SK-N-SH treated with all-trans-retinoic acid at 6 μM for 48 hours (cell line): ENCODE results near the gene WIZ.

Source experiments
- ATAC-seq: fragments of 200-7000 bp; cut with Tn5 transposase; 3 replicates; pipeline ENCODE4 v1.9.1; 2020; ENCODE audit warnings: mild to moderate bottlenecking, moderate library complexity
- ARNTL ChIP-seq: fragments of 450-650 bp; formaldehyde crosslinking; IDR thresholded peaks from 2 replicates; pipeline ENCODE4 v1.5.0; 2020; ENCODE audit warnings: low read depth, mild to moderate bottlenecking, moderate library complexity, borderline replicate concordance
- BACH2 ChIP-seq: fragments of 250-450 bp; sonication (Bioruptor Pico); IDR thresholded peaks from 2 replicates; pipeline ENCODE4 v1.9.0; 2021; ENCODE audit warnings: mild to moderate bottlenecking, borderline replicate concordance
- CREB5 ChIP-seq: fragments of 250-450 bp; sonication (Bioruptor Pico); IDR thresholded peaks from 2 replicates; pipeline ENCODE4 v1.5.1; 2020; ENCODE audit warnings: low read depth, mild to moderate bottlenecking, moderate library complexity
- CSDC2 ChIP-seq: fragments of 250-450 bp; sonication (Bioruptor Pico); IDR thresholded peaks from 2 replicates; pipeline ENCODE4 v1.5.0; 2020; ENCODE audit warnings: mild to moderate bottlenecking, moderate library complexity
- ESRRG ChIP-seq: fragments of 250-450 bp; sonication (Bioruptor Pico); IDR thresholded peaks from 2 replicates; pipeline ENCODE4 v1.6.1; 2021; ENCODE audit warnings: mild to moderate bottlenecking
- GLIS3 ChIP-seq: fragments of 250-450 bp; sonication (Bioruptor Pico); IDR thresholded peaks from 2 replicates; pipeline ENCODE4 v1.5.0; 2020; ENCODE audit warnings: mild to moderate bottlenecking, moderate library complexity
- ISL1 ChIP-seq: fragments of 250-450 bp; sonication (Bioruptor Pico); IDR thresholded peaks from 2 replicates; pipeline ENCODE4 v2.1.2; 2022; ENCODE audit warnings: mild to moderate bottlenecking, moderate library complexity
- OSR1 ChIP-seq: fragments of 250-450 bp; sonication (Bioruptor Pico); IDR thresholded peaks from 2 replicates; pipeline ENCODE4 v1.8.0; 2022; ENCODE audit warnings: moderate library complexity, mild to moderate bottlenecking, inconsistent platforms
- PPARA ChIP-seq: fragments of 250-450 bp; sonication (Bioruptor Pico); IDR thresholded peaks from 2 replicates; pipeline ENCODE4 v1.5.0; 2020; ENCODE audit warnings: mild to moderate bottlenecking, borderline replicate concordance
- RARB ChIP-seq: fragments of 250-450 bp; sonication (Bioruptor Pico); IDR thresholded peaks from 2 replicates; pipeline ENCODE4 v1.8.0; 2021; ENCODE audit warnings: mild to moderate bottlenecking, moderate library complexity
- SNAI2 ChIP-seq: fragments of 250-450 bp; sonication (Bioruptor Pico); IDR thresholded peaks from 2 replicates; pipeline ENCODE4 v1.5.0; 2020; ENCODE audit warnings: mild to moderate bottlenecking, moderate library complexity
- TCF4 ChIP-seq: fragments of 250-450 bp; sonication (Bioruptor Pico); IDR thresholded peaks from 2 replicates; pipeline ENCODE4 v1.8.0; 2021; ENCODE audit warnings: mild to moderate bottlenecking, moderate library complexity, borderline replicate concordance
- TOX ChIP-seq: fragments of 250-450 bp; sonication (Bioruptor Pico); IDR thresholded peaks from 2 replicates; pipeline ENCODE4 v1.8.0; 2021; ENCODE audit warnings: mild to moderate bottlenecking, moderate library complexity, borderline replicate concordance
- ZC3H10 ChIP-seq: fragments of 250-450 bp; sonication (Bioruptor Pico); IDR thresholded peaks from 2 replicates; pipeline ENCODE4 v1.5.1; 2021; ENCODE audit warnings: mild to moderate bottlenecking, moderate library complexity
- ZFP3 ChIP-seq: fragments of 250-450 bp; sonication (Bioruptor Pico); IDR thresholded peaks from 2 replicates; pipeline ENCODE4 v1.5.0; 2020; ENCODE audit warnings: mild to moderate bottlenecking, moderate library complexity
- ZFP30 ChIP-seq: fragments of 450-650 bp; formaldehyde crosslinking; IDR thresholded peaks from 2 replicates; pipeline ENCODE4 v1.5.0; 2022; ENCODE audit warnings: mild to moderate bottlenecking, moderate library complexity
- ZNF565 ChIP-seq: fragments of 450-650 bp; formaldehyde crosslinking; conservative IDR thresholded peaks from 2 replicates; pipeline ENCODE4 v1.5.0; 2020; ENCODE audit warnings: low read depth, mild to moderate bottlenecking, moderate library complexity
- ZNF70 ChIP-seq: fragments of 450-650 bp; formaldehyde crosslinking; IDR thresholded peaks from 2 replicates; pipeline ENCODE4 v1.5.0; 2020; ENCODE audit warnings: mild to moderate bottlenecking, moderate library complexity
- ZNF8 ChIP-seq: fragments of 450-650 bp; formaldehyde crosslinking; IDR thresholded peaks from 2 replicates; pipeline ENCODE4 v1.5.0; 2020; ENCODE audit warnings: mild to moderate bottlenecking, moderate library complexity
- TF ChIP-seq, protein P1 (sequence below): fragments of 250-450 bp; sonication (Bioruptor Pico); IDR thresholded peaks from 2 replicates; pipeline ENCODE4 v1.5.1; 2021; ENCODE audit warnings: mild to moderate bottlenecking, moderate library complexity
- TF ChIP-seq, protein P2 (sequence below): fragments of 250-450 bp; sonication (Bioruptor Pico); IDR thresholded peaks from 2 replicates; pipeline ENCODE4 v1.8.0; 2020; ENCODE audit warnings: mild to moderate bottlenecking, moderate library complexity, borderline replicate concordance
- TF ChIP-seq, protein P3 (sequence below): fragments of 250-450 bp; sonication (Bioruptor Pico); IDR thresholded peaks from 2 replicates; pipeline ENCODE4 v1.5.0; 2020; ENCODE audit warnings: mild to moderate bottlenecking, moderate library complexity

WIZ gene

DNA sequence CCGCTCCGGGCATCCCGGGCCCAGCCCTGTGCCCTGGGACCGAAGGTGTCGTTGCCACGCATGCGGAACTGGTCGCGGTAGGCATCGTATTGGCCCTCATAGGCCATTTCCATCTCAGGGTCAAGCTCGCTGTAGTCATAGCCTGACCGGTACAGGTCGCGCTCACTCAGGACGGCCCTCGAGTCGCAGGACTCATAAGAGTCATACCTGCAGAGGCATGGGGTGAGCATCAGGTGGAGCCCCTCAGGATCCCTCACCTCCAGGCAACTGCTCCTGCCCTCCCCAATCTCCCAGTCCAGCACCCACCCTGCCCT, 48.4 kb downstream of the WIZ start:
- no peak for ATAC-seq
- TF ChIP-seq ZFP3 (CRISPR knock-in tag) (no peak), ESRRG (no peak), ARNTL (no peak), OSR1 (CRISPR knock-in tag) (no peak), ISL1 (CRISPR knock-in tag) (no peak), TOX (CRISPR knock-in tag) (no peak), TCF4 (CRISPR knock-in tag) (no peak), ZFP30 (CRISPR knock-in tag) (no peak), GLIS3 (CRISPR knock-in tag) (no peak), ZNF70 (CRISPR knock-in tag) (no peak)
- TF ChIP-seq, protein P1, sequence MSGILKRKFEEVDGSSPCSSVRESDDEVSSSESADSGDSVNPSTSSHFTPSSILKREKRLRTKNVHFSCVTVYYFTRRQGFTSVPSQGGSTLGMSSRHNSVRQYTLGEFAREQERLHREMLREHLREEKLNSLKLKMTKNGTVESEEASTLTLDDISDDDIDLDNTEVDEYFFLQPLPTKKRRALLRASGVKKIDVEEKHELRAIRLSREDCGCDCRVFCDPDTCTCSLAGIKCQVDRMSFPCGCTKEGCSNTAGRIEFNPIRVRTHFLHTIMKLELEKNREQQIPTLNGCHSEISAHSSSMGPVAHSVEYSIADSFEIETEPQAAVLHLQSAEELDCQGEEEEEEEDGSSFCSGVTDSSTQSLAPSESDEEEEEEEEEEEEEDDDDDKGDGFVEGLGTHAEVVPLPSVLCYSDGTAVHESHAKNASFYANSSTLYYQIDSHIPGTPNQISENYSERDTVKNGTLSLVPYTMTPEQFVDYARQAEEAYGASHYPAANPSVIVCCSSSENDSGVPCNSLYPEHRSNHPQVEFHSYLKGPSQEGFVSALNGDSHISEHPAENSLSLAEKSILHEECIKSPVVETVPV: no peak

DNA sequence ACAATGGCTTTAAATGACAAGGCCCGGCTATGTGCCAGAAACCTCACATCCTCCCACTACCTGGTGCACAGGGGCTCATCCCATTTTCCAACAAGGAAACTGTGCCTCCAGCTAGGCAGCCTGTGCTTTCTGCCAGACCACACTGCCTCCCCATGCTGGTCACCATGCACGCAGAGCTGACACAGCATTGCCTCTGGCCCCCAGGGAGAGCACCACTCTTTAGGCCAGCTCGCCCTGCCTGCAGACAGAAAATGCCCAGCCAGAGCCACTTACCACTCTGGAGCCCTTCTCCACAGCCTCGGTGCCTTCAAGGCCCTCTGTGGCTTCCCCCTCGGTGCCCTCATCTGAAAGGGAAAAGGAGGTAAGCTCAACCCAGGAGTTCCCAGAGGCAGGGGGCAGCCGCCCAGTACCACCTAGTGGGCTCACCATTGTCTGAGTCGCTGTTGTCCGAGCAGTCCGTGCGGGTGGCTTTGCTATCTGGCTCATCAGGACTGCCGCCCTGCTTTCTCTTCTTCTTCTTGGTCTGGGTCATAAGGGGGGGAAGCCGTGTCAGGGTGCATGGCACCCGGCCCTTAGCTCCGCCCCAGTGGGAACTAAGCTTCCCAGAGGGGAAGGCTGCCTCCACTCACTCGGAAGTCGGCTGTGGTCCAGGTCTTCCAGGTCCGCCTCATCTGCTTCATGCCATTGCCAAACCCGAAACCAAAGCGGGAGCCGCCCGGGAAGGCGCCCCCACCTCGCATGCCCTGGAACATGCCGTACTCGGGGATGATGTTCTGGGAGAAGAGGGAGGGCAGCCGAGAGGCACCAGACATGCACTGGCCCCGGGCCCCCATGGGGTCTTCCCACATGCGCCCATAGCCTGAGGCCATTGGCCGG, 49.0 kb downstream of the WIZ start:
- ATAC-seq: no peak
- TF ChIP-seq, protein P1: no peak
- no peak for TF ChIP-seq ZFP30 (CRISPR knock-in tag)
- no peak for TF ChIP-seq ZNF8 (CRISPR knock-in tag)
- TF ChIP-seq GLIS3 (CRISPR knock-in tag): no peak
- no peak for TF ChIP-seq CREB5 (CRISPR knock-in tag)
- no peak for TF ChIP-seq ISL1 (CRISPR knock-in tag)
- no peak for TF ChIP-seq ZC3H10 (CRISPR knock-in tag)
- no peak for TF ChIP-seq OSR1 (CRISPR knock-in tag)
- TF ChIP-seq CSDC2 (CRISPR knock-in tag): no peak
- TF ChIP-seq ZNF565 (CRISPR knock-in tag): no peak
- TF ChIP-seq, protein P2, sequence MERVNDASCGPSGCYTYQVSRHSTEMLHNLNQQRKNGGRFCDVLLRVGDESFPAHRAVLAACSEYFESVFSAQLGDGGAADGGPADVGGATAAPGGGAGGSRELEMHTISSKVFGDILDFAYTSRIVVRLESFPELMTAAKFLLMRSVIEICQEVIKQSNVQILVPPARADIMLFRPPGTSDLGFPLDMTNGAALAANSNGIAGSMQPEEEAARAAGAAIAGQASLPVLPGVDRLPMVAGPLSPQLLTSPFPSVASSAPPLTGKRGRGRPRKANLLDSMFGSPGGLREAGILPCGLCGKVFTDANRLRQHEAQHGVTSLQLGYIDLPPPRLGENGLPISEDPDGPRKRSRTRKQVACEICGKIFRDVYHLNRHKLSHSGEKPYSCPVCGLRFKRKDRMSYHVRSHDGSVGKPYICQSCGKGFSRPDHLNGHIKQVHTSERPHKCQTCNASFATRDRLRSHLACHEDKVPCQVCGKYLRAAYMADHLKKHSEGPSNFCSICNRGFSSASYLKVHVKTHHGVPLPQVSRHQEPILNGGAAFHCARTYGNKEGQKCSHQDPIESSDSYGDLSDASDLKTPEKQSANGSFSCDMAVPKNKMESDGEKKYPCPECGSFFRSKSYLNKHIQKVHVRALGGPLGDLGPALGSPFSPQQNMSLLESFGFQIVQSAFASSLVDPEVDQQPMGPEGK (CRISPR knock-in tag): no peak

- TF ChIP-seq, protein P2 (CRISPR knock-in tag): no peak
- no peak for TF ChIP-seq ZFP30 (CRISPR knock-in tag)
- no peak for TF ChIP-seq PPARA (CRISPR knock-in tag)
- no peak for TF ChIP-seq ARNTL
- TF ChIP-seq ISL1 (CRISPR knock-in tag): no peak
- no peak for TF ChIP-seq TOX (CRISPR knock-in tag)
- no peak for TF ChIP-seq RARB (CRISPR knock-in tag)
- TF ChIP-seq BACH2 (CRISPR knock-in tag): no peak
- TF ChIP-seq OSR1 (CRISPR knock-in tag): no peak
- TF ChIP-seq ZFP3 (CRISPR knock-in tag): no peak
- no peak for TF ChIP-seq ESRRG
- no peak for TF ChIP-seq GLIS3 (CRISPR knock-in tag)
- no peak for TF ChIP-seq CSDC2 (CRISPR knock-in tag)
- no peak for TF ChIP-seq ZNF70 (CRISPR knock-in tag)
- TF ChIP-seq ZNF8 (CRISPR knock-in tag): no peak
- no peak for TF ChIP-seq CREB5 (CRISPR knock-in tag)
- TF ChIP-seq, protein P3, sequence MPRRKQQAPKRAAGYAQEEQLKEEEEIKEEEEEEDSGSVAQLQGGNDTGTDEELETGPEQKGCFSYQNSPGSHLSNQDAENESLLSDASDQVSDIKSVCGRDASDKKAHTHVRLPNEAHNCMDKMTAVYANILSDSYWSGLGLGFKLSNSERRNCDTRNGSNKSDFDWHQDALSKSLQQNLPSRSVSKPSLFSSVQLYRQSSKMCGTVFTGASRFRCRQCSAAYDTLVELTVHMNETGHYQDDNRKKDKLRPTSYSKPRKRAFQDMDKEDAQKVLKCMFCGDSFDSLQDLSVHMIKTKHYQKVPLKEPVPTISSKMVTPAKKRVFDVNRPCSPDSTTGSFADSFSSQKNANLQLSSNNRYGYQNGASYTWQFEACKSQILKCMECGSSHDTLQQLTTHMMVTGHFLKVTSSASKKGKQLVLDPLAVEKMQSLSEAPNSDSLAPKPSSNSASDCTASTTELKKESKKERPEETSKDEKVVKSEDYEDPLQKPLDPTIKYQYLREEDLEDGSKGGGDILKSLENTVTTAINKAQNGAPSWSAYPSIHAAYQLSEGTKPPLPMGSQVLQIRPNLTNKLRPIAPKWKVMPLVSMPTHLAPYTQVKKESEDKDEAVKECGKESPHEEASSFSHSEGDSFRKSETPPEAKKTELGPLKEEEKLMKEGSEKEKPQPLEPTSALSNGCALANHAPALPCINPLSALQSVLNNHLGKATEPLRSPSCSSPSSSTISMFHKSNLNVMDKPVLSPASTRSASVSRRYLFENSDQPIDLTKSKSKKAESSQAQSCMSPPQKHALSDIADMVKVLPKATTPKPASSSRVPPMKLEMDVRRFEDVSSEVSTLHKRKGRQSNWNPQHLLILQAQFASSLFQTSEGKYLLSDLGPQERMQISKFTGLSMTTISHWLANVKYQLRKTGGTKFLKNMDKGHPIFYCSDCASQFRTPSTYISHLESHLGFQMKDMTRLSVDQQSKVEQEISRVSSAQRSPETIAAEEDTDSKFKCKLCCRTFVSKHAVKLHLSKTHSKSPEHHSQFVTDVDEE (CRISPR knock-in tag): no peak
- TF ChIP-seq ZC3H10 (CRISPR knock-in tag): no peak
- TF ChIP-seq SNAI2 (CRISPR knock-in tag): no peak
- no peak for TF ChIP-seq TCF4 (CRISPR knock-in tag)
Measured at GRCh38 chr19:15399635-15400034, 50.1 kb downstream of the WIZ start.

More at GRCh38 chr19:15399635-15400034, 50.1 kb downstream of the WIZ start:
- ATAC-seq: no peak
